ENCODE data around the gene TPO.

Gene TPO

GRCh38 chr2:1581965-1582625 lies 168.8 kb downstream of the TPO start:
- DNase-seq (ENCODE audit: extremely low read depth, low read depth), result no peak
- TF ChIP-seq CTCF (IDR thresholded peaks at IDR 0.05; ENCODE audit: low read depth, low read length), result no peak

GRCh38 chr2:1582891-1583341 lies 169.7 kb downstream of the TPO start:
- no peak for TF ChIP-seq CTCF (IDR thresholded peaks at IDR 0.05; ENCODE audit: low read depth, low read length)
- no peak for DNase-seq (ENCODE audit: extremely low read depth, low read depth)

DNA sequence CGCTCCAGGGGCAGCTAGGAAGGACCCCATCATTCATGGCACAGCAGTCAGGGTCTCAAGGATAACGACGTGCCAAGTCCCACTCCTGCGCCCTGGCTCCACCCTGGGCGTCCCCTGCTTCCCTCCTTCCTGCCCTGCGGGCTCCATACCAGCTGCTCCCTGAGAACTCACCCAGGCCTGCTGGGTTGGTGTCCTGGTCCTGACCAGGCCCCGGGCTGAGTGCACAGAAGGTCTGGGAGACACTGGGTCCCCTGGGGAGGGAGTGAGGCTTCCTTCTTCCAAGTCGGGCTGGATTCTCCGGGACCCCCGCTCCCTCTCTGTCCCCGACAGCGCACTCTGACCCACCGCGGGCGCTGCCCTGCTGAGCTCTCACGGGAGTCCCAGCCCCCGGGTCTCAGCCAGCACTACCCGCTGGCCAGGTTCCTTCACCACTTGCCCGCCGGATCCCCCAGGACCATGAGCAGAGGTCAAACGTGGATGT lies 170.8 kb downstream of the TPO start:
- no peak for DNase-seq (ENCODE audit: extremely low read depth, low read depth)
- no peak for TF ChIP-seq CTCF (IDR thresholded peaks at IDR 0.05; ENCODE audit: low read depth, low read length)

DNA sequence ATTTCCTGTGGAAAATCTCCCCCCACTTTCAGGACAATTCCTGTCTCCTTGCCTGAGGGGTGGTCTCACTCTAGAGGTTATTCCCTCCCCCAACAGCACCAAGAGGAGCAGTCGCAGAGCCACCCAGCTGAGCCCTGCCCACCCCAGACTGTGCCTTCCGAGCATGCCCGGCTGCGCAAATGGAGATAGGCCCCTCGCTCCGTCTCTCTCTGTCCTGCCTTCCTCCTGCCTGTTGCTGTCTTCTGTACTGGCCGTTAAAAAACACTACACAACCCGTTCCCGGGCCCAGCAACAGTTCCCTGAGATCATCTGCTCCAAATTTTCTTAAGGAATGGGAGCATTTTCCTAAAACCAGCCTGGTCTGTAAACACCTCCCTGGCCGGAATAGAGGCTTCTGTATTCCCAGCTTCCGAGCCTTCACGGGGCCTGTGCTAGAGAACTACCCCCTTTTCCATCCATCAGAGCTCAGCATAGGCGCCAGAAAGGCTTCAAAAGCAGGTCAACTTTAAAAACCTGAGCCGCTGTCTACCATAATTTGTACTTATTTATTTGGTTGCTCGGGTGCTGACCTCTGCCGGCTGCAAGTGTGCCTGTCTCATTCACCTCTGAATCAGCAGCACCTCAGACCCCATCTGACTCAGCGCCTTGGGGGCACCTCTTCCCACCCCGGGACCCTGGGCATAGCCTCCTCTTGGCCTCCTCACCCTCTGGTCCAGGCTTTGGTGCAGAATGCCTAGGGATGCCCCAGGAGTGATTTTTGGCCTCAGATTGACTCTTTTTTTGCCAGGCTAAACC lies 171.6 kb downstream of the TPO start:
- no peak for TF ChIP-seq CTCF (IDR thresholded peaks at IDR 0.05; ENCODE audit: low read depth, low read length)
- DNase-seq (ENCODE audit: extremely low read depth, low read depth), result no peak

DNA sequence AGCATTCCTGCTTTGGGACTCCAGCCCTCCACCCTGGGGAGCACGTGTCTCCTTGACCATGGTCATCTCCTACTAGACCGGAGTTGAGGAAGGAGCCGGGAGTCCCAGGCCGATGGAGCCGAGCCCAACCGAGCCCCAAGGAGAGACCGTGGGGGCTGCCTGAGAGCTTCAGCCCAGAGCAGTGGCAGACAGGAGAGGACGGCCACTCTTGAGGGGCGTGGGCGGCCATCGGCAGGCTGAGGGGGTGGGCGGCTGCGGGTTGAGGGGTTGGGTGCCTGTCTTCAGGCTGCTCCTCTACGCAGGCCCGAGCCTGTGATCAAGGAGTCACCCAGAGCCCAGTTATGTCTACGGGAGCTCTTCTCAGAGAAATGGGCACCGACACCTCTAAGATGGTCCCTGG lies 172.4 kb downstream of the TPO start:
- DNase-seq (ENCODE audit: extremely low read depth, low read depth), result no peak
- TF ChIP-seq CTCF (IDR thresholded peaks at IDR 0.05; ENCODE audit: low read depth, low read length), result no peak

DNA sequence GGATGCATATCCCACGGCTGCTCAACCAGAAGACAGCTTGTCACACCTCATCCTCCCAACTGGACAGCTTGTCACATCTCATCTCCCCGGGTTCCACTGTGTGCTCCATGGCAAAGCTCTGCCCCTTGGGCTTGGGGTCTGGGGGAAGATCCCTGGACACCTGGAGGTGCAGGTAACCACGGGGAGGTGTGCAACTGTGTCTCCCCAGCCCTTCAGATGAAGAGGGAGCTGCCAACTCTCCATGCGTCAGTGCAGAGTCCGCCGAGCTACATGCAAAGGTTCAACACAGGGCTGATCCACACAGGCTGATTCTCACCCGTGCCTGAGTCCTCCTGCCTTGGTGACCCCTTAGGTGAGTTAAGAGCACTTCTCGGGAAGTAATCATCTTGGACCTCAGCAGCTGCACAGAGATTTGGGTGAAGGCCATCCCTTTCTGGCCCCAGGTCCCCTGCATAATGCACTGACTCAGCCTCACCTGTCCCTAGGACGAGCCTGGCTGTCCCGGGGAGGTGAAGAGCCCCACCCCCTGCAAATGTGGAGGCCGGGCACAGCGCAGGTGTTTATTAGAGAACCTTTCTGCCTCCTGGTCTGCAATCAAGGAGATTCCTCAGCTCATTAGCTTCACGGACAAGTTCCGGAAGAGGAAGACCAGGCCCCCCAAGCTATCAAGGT lies 173.1 kb downstream of the TPO start:
- TF ChIP-seq CTCF (IDR thresholded peaks at IDR 0.05; ENCODE audit: low read depth, low read length), result no peak

More for the DNA sequence above, 173.1 kb downstream of the TPO start:
- no peak for DNase-seq (ENCODE audit: extremely low read depth, low read depth)

All from AG09319 (cell line).